GM12872 (cell line): ENCODE results near the gene NCKAP5L.

Source experiments
- CTCF ChIP-seq: IDR thresholded peaks from 3 replicates; pipeline ENCODE4 v1.5.1; 2011; ENCODE audit warnings: low read depth, mild to moderate bottlenecking, low read length, moderate library complexity; ENCODE audit not compliant: insufficient read depth

The NCKAP5L gene

GRCh38 chr12:49800421-49801140 is 27.6 kb downstream of the NCKAP5L start:
- TF ChIP-seq CTCF = no peak

GRCh38 chr12:49798934-49799333 is 29.3 kb downstream of the NCKAP5L start:
- TF ChIP-seq CTCF = no peak

GRCh38 chr12:49798248-49798647 is 30.0 kb downstream of the NCKAP5L start:
- TF ChIP-seq CTCF = no peak

GRCh38 chr12:49797449-49797776 is 30.8 kb downstream of the NCKAP5L start:
- no peak for TF ChIP-seq CTCF

- no peak for TF ChIP-seq CTCF
Observed at GRCh38 chr12:49796606-49797448, 31.4 kb downstream of the NCKAP5L start.

- TF ChIP-seq CTCF = no peak
Observed at GRCh38 chr12:49796155-49796554, 32.1 kb downstream of the NCKAP5L start.

GRCh38 chr12:49795654-49796105 is 32.5 kb downstream of the NCKAP5L start:
- TF ChIP-seq CTCF = no peak
